ENCODE measurements around the gene ANGPTL2. TPM values are rescaled to one million over a fixed set of nuclear protein-coding genes. Genes with fewer than 3 reads are reported as not detected.

The ANGPTL2 gene
- total RNA-seq, 2 experiments from 2014 or later: not detected

DNA sequence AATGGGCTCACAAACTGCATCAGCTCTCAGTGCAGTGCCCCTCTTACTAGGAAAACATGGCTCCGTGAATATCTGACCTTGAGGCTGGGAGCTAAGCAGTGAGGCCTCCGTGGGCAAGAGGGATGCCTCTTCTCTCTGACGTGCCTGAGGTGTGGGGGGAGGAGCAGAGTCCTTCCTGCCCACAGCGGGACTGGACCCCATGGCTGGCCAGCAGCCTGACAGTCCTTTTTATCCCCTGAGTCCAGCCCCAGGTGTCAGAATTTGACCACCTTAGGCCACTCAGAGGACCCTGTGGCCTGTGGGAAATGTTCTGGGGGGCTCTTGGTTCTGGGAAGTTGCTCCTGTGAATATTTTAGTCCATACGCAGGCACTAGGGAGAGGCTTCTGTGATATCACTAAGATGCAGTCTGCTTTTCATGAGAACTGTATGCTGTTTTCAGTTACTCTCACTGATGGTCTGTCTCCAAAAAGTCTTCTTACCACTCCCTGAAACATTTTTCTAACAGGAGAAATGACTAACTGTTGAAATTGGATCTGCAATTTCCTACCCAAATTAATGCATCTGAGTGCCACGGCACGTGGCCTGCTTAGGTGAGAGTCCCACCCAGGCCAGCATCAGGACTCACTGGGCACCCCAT, 23.4 kb downstream of the ANGPTL2 start:
- Mint-ChIP-seq H3K36me3 (no peaks in the 10 kb centered on the region), H3K27me3 (no peaks in the 10 kb centered on the region), H3K4me3 (no peak overlapping the region), H3K4me1 (no peaks in the 10 kb centered on the region), H3K9me3 (ENCODE audit: low read depth) (no peaks in the 10 kb centered on the region), H3K27ac (no peak overlapping the region)
- ATAC-seq: no peak
- DNase-seq: no peak
- CTCF ChIA-PET: no interaction called here

DNA sequence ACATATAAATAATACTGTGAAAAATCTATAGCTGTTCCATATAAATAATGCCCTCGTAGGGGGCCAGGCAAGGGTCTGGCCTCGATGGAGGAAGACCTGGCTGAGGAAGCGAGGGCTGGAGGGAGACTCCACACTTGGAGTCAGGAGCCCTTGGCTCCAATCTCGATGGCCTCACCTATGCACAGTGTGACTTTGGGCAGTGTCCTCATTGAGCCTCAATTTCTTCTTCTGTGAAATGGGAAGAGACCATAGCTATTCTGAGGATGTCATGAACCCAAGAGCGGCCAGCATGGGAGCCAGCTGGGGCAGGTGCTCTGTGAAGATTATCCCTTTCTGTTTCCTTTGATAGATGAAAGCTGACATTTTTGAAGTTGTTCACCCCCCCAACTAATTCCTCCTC, 24.8 kb downstream of the ANGPTL2 start:
- no peak for ATAC-seq
- CTCF ChIA-PET: no interaction called here
- no peaks in the 10 kb centered on the region for H3K9me3 Mint-ChIP-seq (ENCODE audit: low read depth)
- H3K4me3 Mint-ChIP-seq: no peak overlapping the region
- DNase-seq: no peak
- H3K4me1 Mint-ChIP-seq: no peaks in the 10 kb centered on the region
- H3K27ac Mint-ChIP-seq: no peak overlapping the region
- H3K27me3 Mint-ChIP-seq: no peaks in the 10 kb centered on the region
- no peaks in the 10 kb centered on the region for H3K36me3 Mint-ChIP-seq

DNA sequence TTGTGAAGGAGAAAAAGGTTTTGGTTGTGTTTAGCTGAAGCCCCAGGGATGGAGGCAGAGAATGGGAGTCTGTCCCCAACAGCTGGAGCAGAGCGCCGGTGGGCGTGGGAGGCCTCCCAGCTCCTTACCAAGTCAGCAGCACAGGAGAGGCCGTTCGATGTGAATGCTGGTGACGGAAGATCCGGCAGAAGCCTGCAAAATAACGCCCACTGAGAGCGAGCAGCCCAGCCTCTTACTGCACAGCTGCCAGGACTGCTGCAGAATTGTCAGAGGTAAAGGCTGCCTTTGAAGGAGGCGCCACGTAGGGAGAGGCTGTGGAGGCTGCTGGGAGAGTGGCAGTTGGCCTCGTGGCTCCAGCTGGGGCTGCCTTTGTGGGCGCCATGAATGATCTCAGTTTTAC, 26.2 kb downstream of the ANGPTL2 start:
- H3K4me1 Mint-ChIP-seq: no peaks in the 10 kb centered on the region
- no peak overlapping the region for H3K4me3 Mint-ChIP-seq
- DNase-seq (no peak), ATAC-seq (no peak)
- no peak overlapping the region for H3K27ac Mint-ChIP-seq
- no peaks in the 10 kb centered on the region for H3K36me3 Mint-ChIP-seq
- no peaks in the 10 kb centered on the region for H3K27me3 Mint-ChIP-seq
- CTCF ChIA-PET: interaction anchor here (1.1 kb wide), 1 partner anchor 35 kb away, joined by 3 read pairs; no protein-coding TSS in a partner anchor
- no peaks in the 10 kb centered on the region for H3K9me3 Mint-ChIP-seq (ENCODE audit: low read depth)

DNA sequence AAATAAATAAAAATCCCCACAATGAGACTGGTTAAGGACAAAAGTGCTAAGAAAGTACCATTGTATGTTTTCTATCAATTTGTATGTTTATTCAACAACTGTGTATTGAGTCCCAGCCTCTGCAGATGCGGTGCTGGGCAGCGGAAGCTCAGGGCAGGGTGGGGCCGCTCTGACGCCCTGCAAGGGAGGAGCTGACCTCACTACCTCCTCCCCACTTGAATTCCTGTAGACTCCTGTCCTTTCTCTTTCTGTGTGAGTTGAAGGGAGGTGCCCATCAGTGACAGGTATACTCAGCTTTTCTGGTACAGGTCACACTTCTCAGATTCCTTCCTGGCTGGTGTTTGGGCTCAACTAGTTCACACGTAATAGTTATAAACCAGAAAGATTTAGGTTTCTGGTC, 27.0 kb downstream of the ANGPTL2 start:
- no peak for ATAC-seq

DNA sequence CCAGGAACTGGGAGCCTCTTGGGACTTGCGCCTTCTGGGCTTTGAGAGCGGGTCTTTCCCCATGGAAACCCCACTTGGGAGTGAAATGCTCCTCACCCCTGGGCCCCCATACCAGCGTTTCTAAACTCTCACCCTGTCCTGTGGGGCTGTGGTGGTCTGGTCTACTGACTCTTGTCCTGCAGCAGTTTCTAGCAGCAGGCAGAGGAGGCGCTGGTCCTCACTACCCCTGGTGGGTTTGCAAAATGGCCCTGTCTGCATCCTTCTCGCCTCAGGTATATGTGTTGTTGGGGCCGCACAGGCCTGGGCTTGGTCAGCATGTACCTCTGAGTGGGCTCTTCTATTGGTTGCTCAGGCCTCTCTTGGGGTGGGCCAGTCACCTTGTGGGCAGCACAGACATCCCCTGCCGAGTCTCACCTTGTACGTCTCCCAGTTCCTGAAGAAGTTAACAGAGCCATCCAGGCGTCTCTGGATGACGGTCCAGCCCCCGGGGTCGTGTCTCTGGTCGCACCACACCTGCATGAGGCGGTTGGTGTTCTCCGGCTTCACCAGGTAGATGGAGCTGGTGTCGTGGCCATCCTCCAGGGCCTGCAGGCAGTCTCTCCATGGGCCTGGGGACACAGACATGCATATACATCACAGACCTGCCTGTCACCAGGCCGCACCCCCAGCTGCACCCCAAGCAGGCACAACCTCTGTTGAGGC, 29.0 kb downstream of the ANGPTL2 start:
- H3K4me1 Mint-ChIP-seq: no peaks in the 10 kb centered on the region
- DNase-seq (no peak), ATAC-seq (no peak)
- H3K9me3 Mint-ChIP-seq (ENCODE audit: low read depth): no peaks in the 10 kb centered on the region
- H3K27me3 Mint-ChIP-seq: no peaks in the 10 kb centered on the region
- H3K27ac Mint-ChIP-seq: no peak overlapping the region
- H3K36me3 Mint-ChIP-seq: no peaks in the 10 kb centered on the region
- no peak overlapping the region for H3K4me3 Mint-ChIP-seq
- CTCF ChIA-PET: no interaction called here

More for the DNA sequence above, 27.0 kb downstream of the ANGPTL2 start:
- H3K4me3 Mint-ChIP-seq: no peak overlapping the region
- H3K4me1 Mint-ChIP-seq: no peaks in the 10 kb centered on the region
- H3K27me3 Mint-ChIP-seq: no peaks in the 10 kb centered on the region
- no peaks in the 10 kb centered on the region for H3K36me3 Mint-ChIP-seq
- no peak for DNase-seq
- no peak overlapping the region for H3K27ac Mint-ChIP-seq
- CTCF ChIA-PET: interaction anchor here (1.1 kb wide), 1 partner anchor 36 kb away, joined by 3 read pairs; no protein-coding TSS in a partner anchor
- no peaks in the 10 kb centered on the region for H3K9me3 Mint-ChIP-seq (ENCODE audit: low read depth)

DNA sequence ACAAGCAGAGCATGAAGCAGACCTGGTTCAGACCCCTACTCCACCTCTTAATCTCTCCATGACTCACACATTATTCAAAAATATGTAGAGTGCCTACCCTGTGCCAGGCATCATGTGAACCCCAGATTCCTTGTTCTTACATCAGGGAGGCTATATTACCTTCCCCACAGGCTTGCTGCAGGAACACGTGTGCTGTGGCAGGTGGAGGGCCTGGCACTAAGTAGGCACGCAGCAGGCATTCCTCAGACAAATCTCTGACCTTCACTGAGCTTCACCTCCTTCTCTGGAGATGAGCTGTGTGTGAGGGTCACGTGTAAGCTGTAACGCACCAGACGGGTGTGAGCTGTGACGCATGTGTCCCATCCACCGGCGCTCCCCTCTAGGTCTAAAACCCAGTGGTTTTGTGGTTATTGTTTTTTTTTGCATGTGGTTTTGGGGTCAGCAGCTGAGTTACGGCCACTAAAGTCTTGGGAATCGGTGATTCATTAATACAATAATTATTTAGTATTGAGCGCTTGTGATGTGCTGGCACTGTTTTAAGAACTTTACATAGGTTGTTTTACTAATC, 30.3 kb downstream of the ANGPTL2 start:
- H3K27ac Mint-ChIP-seq: no peak overlapping the region
- CTCF ChIA-PET: no interaction called here

DNA sequence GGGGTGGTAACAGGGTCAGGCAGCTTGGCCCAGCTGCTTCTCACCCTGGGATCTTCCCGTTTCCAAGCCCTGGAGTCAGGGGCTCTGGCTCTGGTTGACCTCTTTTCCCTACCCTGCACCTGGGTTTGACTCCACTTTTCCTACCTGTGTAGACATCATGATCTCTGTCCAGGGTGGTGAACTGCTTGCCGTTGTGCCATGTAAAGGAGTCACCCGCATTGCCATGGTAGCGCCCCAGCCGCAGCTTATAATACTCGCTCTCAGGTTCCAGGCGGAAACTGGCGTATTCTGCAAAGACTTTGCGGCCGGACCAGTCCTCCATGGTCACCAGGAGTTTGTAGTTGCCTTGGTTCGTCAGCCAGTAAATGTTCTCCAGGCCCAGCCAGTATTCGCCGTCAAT, 30.9 kb downstream of the ANGPTL2 start:
- ATAC-seq (no peak), DNase-seq (no peak)
- no peak overlapping the region for H3K4me3 Mint-ChIP-seq
- no peaks in the 10 kb centered on the region for H3K36me3 Mint-ChIP-seq
- CTCF ChIA-PET: no interaction called here
- H3K27ac Mint-ChIP-seq: no peak overlapping the region
- H3K9me3 Mint-ChIP-seq (ENCODE audit: low read depth): no peaks in the 10 kb centered on the region
- H3K27me3 Mint-ChIP-seq: no peaks in the 10 kb centered on the region
- H3K4me1 Mint-ChIP-seq: no peaks in the 10 kb centered on the region

More for the DNA sequence above, 30.3 kb downstream of the ANGPTL2 start:
- Mint-ChIP-seq H3K4me3 (no peak overlapping the region), H3K4me1 (no peaks in the 10 kb centered on the region), H3K9me3 (ENCODE audit: low read depth) (no peaks in the 10 kb centered on the region), H3K27me3 (no peaks in the 10 kb centered on the region), H3K36me3 (no peaks in the 10 kb centered on the region)
- ATAC-seq (no peak), DNase-seq (no peak)

DNA sequence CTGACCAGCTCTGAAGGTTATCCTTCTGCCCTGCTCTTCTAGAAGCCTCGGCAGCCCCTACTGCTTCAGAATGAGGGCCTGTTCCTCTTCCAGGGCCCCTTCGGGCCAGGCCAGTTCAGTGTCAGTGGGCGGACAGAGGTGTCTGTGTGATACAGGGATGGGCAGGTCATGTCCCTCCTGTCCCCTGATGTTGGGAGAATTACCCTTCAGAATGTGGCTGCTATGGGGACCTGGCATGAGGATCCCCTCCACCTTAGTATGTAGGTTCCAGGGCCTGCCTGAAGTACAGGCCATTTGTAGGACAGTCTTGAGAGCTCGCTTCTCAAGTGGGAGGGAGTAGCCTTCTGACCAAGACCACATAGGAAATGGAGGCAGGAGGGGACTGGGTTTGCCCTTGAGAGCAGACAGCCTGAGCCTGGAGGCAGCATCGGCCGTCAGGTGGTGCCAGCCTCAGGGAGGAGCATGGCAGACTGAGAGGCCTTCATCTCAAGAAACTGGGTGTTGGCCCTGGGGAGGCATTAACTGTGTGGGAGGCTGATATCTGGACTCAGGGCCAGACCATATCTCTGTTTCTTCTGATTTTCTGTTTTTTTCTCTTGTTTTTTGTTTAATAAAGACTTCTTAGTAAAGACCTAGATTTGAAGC, 32.0 kb downstream of the ANGPTL2 start:
- CTCF ChIA-PET: no interaction called here
- ATAC-seq (no peak), DNase-seq (no peak)
- no peaks in the 10 kb centered on the region for H3K27me3 Mint-ChIP-seq
- H3K4me3 Mint-ChIP-seq: no peak overlapping the region
- H3K4me1 Mint-ChIP-seq: no peaks in the 10 kb centered on the region
- H3K9me3 Mint-ChIP-seq (ENCODE audit: low read depth): no peaks in the 10 kb centered on the region
- no peak overlapping the region for H3K27ac Mint-ChIP-seq
- H3K36me3 Mint-ChIP-seq: no peaks in the 10 kb centered on the region

DNA sequence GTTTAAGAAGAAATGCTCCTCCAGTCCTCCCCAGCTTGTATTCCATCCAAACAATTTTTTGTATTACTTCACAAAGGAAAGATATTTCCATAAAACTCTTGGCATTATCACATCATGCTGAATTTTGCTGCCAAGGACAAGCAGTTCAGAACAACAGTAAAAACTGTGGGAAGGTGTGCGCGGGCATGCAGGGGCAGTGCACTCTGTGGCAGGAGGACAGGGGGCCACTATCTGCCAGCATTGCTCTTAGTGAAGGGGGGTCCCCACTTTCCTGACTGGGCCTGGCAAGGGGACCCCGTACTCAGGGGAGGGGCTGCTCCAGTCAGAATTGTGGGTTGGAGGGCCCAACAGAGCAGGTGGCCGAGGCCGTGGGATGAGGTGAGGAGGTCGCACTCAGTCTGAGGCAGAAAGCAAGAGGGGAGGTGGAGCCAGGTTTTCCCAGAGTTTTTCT, 32.8 kb downstream of the ANGPTL2 start:
- DNase-seq (no peak), ATAC-seq (no peak)
- Mint-ChIP-seq H3K4me1 (no peaks in the 10 kb centered on the region), H3K9me3 (ENCODE audit: low read depth) (no peaks in the 10 kb centered on the region), H3K36me3 (no peaks in the 10 kb centered on the region), H3K27ac (no peak overlapping the region), H3K4me3 (no peak overlapping the region), H3K27me3 (no peaks in the 10 kb centered on the region)
- CTCF ChIA-PET: no interaction called here

DNA sequence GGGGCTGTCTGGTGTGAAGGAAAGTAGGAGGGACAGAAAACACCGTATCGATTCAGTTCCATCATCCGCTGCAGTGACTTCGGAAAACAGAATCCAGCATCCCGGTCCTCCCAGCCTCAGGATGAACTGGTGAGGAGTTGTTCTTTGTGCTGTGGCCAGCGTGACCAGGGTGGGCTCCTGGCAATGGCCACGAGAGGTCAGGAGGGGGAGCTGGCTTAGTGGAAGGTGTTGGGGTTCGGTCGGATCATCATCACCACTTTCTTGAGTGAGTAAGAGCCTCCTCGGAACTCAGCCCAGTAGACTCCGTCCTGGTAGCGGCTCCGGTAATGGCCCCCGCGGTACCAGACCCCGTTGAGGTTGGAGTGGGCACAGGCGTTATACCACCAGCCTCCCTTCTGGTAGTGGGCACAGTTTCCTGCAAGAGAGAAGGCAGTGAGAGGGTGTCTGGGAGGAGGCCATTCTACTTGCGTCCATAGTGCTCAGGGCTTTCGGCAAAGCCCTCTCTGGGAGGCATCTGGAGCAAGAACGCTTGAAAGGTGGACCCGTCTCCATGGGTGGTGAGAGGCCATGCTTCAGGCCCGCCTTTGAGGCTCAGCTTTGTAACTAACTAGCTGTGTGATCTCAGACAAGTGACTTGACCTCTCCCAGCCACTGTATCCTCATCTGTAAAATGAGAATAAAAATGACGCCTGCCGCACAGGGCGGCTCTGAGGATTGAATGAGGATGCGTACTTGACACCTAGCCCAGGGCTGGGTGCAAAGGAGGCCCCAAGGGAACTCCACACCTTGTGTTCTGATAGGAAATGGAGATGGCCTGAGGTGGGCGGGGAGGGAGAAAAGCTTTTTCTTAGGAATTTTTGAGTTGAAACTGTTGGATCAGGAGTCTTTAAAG, 33.5 kb downstream of the ANGPTL2 start:
- Mint-ChIP-seq H3K4me3 (no peak overlapping the region), H3K9me3 (ENCODE audit: low read depth) (no peaks in the 10 kb centered on the region), H3K4me1 (no peaks in the 10 kb centered on the region)

DNA sequence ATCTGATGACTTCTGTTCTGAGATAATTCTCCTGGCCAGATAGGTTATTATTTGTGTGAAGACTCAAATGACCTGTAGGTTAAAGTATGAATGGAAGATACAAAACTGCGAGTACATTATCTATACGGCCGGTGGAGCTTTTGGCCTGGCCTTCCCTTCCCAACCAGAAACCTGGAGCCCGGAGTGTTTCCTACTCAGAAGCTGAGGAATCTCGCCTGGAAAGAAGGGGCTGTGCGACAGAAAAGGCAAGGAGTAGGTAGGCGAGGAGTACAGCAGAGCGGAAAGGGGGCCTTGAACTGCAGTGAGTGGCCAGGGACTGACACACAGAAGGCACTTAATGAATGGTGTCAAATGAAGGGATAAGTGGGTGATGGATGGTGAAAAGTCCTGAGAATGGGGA, 34.6 kb downstream of the ANGPTL2 start:
- Mint-ChIP-seq H3K4me3 (no peak overlapping the region), H3K4me1 (no peaks in the 10 kb centered on the region), H3K27me3 (no peaks in the 10 kb centered on the region), H3K36me3 (no peaks in the 10 kb centered on the region), H3K9me3 (ENCODE audit: low read depth) (no peaks in the 10 kb centered on the region), H3K27ac (no peak overlapping the region)
- DNase-seq: no peak
- ATAC-seq: no peak
- CTCF ChIA-PET: no interaction called here

More for the DNA sequence above, 33.5 kb downstream of the ANGPTL2 start:
- CTCF ChIA-PET: no interaction called here
- Mint-ChIP-seq H3K36me3 (no peaks in the 10 kb centered on the region), H3K27ac (no peak overlapping the region), H3K27me3 (no peaks in the 10 kb centered on the region)
- DNase-seq (no peak), ATAC-seq (no peak)

DNA sequence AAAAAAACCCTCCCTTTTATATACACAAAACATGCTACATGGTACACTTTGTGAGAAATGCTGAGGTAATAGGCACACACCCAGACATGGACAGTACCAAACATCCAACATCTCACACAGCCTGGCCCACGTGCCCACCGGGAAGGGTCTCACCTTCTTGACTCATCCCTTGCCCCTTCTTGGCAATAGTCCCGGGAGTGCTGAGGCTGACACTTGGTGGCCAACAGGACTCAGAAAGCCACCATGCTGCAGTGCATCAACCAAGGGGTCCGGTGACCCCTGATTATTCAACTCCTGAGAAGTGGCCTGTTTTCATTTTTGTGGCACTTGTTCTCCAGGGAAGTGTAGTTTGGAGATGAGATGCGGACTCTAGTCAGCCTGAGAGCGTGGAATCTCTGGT, 35.0 kb downstream of the ANGPTL2 start:
- DNase-seq: no peak
- no peaks in the 10 kb centered on the region for H3K27me3 Mint-ChIP-seq
- CTCF ChIA-PET: no interaction called here
- H3K4me3 Mint-ChIP-seq: no peak overlapping the region
- H3K4me1 Mint-ChIP-seq: no peaks in the 10 kb centered on the region
- H3K36me3 Mint-ChIP-seq: no peaks in the 10 kb centered on the region
- ATAC-seq: no peak
- H3K27ac Mint-ChIP-seq: no peak overlapping the region
- H3K9me3 Mint-ChIP-seq (ENCODE audit: low read depth): no peaks in the 10 kb centered on the region

DNA sequence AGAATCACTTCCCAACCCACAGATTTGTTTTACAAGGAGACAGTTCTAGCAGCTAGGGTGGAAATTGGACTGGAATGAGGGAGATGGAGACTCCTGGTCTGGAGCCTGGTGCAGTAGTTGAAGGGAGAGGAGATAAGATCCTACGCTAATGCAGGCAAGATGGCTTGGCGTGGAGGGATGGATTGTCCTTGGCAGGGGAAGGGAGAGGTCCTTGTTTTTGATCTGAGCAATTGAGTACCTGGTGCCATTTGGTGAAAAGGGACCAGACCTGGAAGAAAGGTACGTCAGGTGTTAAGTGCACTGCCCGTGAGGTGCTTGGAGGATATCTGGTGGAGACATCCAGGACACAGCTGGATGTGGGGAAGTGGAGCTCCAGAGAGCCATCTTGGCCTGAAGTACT, 35.7 kb downstream of the ANGPTL2 start:
- ATAC-seq (no peak), DNase-seq (peak; percentile 28)
- Mint-ChIP-seq H3K9me3 (ENCODE audit: low read depth) (no peaks in the 10 kb centered on the region), H3K27me3 (no peaks in the 10 kb centered on the region), H3K36me3 (no peaks in the 10 kb centered on the region), H3K4me3 (no peak overlapping the region), H3K27ac (no peak overlapping the region), H3K4me1 (no peaks in the 10 kb centered on the region)
- CTCF ChIA-PET: no interaction called here
